Daoy (cell line): Measurements from ENCODE around the gene COG1. TPM values are rescaled to one million over a fixed set of nuclear protein-coding genes. Genes with fewer than 3 reads are reported as not detected.
A peak's percentile ranks its signal among the peaks of the same experiment; 100 is the strongest.

Experiments used
- DNase-seq: peaks from one replicate; pipeline ENCODE4 v3.0.0-alpha.2; 2015; ENCODE audit warnings: low read depth
- total RNA-seq: library from RNA; depleted of rRNA; stranded (reverse); fragments of >200 nt; shearing (Covaris generic); gene quantifications from 2 replicates; pipeline ENCODE4 v1.2.3, GENCODE V29; 2014

Gene COG1
- total RNA-seq, 1 experiment from 2014 or later: 15.9 TPM

DNA sequence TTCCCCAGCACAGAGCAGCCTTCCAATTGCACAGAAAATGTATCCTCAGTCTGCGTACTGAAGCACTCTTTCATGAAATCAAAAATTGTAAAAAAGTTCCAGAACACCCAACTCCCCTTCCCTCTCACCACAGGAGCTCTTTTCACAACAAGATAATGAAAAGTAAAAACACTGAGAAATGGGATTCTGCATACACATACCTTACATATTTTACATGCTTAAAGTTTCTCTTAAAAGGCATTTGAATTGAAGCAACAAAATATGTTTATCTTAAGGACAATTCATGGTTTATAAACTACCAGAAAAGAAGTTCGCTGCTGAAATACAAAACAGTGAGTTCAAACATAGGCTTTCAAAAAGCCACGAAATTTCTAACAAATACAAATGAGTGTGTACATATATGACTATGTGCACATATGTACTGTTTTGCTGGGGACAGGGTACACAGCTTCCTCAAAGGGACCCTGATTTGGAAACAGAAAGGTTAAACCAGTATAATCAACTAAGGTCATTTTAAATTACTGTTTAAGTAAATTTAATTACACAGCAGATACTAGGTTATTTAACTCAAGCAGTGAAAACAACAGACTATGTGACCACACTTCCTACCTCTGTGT is 33.8 kb downstream of the COG1 start:
- no peak for DNase-seq

GRCh38 chr17:73227379-73227778 is 34.5 kb downstream of the COG1 start:
- no peak for DNase-seq

- no peak for DNase-seq
Observed at GRCh38 chr17:73227944-73228343, 35.1 kb downstream of the COG1 start.

GRCh38 chr17:73228748-73229236 is 35.9 kb downstream of the COG1 start:
- DNase-seq: peak; percentile 79

DNA sequence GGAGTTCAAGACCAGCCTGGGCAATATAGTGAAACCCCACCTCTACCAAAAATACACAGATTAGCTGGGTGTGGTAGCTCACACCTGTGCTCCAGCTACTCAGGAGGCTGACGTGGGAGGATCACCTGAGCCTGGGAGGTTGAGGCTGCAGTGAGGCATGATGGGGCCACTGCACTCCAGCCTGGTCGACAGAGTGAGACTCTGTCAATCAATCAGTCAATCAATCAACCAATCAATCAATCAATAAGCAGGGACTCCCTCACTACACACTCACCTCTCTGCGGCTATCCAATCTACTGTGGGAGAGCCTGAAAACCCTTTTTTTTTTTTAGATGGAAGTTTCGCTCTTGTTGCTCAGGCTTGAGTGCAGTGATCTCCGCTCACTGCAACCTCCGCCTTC is 37.2 kb downstream of the COG1 start:
- no peak for DNase-seq

GRCh38 chr17:73231395-73231794 is 38.5 kb downstream of the COG1 start:
- peak; percentile 22 for DNase-seq

DNA sequence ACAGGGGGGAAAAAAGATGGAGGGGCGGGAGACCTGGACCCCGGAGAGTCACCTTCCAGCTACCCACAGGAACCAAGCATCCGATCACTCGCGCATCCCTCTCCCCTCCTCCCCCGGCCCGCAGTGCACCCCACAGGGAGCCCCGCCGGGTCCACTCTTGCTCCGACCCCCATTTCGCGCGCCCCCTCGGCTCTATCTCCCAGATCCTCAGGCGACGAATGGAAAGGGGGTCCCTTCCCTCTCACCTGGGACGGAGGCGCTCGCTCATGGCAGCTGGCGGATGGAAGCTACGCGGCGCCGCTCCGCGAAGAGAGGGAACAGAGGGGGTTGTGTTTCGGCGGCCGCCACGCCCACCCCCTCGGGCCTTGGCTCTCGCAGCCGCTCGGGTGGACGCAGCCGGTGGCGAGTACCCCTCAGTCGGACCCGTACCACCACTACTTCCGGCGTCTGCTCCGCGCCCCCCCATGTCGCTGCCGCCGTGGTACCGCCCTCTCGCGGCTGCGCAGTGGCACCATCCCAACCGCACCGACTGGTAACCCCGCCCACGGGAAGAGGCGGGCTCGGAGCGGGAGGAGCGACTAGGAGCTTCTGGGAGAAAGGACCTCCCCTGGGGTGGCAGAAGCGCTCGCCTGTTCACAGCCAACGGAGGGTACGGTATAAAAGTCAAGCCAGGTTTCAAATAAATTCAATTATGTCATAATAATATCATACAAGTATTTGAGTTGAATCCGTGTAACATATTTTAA is 39.2 kb downstream of the COG1 start:
- DNase-seq: peak; percentile 98

DNA sequence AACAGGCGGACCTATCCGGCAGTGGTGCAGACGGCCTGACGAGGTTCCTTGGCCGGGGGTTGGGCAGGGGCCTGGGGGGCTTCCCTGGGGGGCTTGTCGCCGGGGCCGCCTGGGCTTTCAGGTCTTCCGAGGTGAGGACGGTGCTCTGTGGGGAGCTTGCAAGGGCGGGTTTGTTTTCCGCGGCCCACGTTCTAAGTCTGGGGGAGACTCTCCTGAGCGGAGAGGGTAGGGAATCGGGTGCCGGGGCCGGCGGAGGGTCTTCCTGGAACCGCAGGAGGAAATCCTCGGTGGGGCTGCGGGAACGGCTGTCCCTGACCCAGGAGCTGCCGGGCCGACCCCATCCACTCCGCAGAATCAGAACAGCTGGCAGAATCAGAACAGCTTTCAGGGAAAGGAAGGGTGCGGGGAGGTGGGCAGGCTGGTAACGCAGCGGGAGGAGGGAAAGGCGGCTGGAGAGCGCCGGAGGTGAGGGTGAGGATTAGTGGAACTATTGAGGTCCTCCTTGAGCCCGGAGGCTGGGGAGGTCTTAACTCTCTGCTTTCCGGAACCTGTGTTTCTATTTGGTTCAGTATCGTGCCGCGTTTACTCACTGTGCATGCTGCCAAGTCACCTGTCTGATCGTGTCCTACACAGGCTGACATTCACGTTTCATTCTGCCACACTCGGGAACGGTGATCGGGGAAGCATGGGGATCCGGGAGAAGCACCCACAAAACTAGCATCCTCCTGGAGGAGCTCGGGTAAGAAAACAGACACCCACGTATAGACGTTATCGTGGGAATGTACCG is 39.9 kb downstream of the COG1 start:
- peak; percentile 38 for DNase-seq

DNA sequence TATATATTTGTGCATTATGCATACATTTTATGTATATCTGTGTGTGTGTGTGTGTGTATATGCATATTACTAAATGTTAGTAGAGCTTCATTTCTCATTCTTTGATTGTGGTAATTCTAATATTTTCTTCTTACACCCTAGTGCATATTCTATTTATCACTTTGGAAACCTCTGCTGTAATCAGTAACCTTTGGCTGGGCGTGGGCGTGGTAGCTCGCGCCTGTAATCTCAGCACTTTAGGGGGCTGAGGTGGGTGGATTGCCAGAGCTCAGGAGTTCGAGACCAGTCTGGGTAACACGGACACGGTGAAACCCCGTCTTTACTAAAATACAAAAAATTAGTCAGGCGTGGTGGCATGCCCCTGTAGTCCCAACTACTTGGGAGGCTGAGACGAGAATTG is 41.9 kb downstream of the COG1 start:
- no peak for DNase-seq

GRCh38 chr17:73237714-73238113 is 44.9 kb downstream of the COG1 start:
- no peak for DNase-seq

- DNase-seq: no peak
Observed at GRCh38 chr17:73240561-73240960, 47.7 kb downstream of the COG1 start.

DNA sequence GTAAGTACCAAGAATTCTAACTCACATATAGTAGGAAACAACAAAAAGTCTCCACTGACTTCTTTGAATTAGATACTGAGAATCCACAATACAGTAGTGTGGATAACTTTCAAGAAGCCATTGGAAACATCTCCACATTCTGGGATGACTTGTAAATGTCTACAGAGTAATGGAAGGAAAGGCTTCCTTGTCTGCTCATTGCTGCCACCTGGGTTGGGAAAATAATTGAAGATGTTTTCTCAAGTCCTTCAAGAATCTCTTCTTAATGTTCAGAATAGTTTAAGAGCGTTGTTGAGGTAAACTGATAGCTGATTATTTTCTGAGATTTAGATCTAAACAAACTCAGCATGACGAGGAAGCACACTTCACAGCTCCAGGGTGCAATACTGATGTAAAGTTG is 54.9 kb downstream of the COG1 start:
- no peak for DNase-seq

DNA sequence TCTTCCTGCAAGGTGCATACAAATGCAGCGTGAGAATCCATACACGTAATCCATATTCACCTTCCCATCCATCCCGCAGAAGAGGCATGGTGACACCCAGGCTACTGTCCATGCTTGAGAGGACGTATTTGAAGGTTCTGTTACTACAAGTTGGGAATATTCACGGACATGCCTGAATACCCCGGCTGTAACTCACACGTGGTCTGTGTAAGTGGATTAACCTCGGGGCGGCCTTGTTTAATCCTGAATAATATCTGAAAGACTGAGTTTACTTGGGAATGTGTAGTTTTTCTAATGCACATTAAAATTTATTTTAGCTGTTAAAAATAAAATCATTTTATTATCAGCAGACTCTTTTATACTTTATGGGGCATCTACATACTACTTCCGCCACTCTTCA is 55.7 kb downstream of the COG1 start:
- no peak for DNase-seq

DNA sequence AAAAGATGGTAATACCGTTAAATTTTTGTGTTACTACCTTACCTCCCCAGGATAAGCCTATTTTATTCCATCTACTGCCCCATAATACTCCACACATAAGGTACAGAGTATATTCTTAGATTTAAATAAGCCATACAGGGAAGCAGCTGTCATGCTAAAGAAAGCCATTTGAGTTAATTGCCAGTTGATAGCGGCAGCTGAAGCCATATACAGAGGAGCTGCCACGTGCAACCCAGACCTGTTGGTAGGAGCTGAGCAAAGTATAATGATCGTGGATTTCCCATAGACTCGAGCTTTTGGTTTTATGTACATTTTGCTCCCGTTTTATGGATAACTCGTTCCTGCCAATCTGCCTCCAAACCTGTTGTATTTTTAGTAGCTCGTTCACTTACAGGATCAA is 56.8 kb downstream of the COG1 start:
- no peak for DNase-seq

GRCh38 chr17:73250851-73251640 is 58.2 kb downstream of the COG1 start:
- no peak for DNase-seq

DNA sequence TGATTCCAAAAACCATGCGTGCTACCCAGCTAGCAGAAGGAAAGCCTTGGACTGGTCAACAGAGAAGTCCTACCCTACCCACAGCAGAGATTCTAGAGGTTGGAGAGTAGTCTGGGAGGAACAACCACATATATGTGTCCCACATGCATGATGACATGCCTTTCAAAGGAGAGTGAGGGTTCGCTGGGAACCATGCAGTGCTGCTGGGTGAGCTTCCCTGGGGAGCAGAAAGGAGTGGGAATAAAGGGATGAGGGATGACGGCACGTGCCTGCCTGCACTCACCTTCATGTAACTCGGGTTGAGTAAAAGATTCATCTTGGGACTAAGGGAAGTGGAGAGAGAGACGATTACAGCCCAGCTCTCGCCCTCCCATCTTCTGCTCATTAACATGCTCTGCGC is 59.0 kb downstream of the COG1 start:
- DNase-seq: no peak

DNA sequence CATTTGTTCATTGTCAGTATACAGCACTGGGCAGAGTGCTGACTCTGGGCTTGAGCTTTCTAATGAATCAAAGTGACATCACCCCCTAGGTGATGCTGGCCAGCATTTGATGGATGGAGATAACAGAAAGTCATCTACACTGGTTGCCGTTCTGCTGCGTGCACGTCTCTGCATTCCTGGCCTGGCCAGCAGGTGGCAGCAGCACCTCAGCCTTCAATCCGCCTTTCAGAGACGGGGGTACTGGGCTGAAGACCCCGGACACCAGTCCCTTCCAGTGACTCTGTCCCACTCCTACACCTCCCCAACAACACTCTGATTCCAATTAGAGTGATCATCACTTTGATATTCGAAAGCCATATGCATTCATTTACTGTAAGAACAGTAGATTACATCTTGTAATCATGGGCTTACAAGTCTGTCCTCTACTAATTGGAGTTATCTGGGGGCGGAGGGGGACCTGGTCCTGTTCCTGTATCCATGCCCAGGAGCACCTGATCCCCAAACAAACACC is 62.9 kb downstream of the COG1 start:
- DNase-seq: peak; percentile 57

DNA sequence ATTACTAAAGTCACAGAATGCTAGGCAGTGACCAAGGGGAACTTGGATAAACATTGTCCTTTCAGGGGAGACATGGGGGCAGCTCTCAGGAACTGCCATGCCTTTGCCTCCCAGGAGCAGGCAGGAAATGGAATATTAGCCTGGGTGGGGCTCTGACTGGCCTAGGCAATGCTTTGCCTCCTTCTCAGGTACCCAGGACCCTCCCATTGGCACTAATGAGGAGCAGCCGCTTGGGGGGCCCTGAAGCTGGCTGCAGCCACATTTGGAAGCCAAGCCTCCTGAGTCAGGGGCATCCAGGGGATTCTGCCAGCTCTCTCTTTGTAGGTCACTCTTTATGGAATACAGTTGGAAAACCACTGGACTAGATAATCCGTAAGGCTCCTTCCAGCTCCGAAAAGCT is 63.4 kb downstream of the COG1 start:
- DNase-seq: no peak

DNA sequence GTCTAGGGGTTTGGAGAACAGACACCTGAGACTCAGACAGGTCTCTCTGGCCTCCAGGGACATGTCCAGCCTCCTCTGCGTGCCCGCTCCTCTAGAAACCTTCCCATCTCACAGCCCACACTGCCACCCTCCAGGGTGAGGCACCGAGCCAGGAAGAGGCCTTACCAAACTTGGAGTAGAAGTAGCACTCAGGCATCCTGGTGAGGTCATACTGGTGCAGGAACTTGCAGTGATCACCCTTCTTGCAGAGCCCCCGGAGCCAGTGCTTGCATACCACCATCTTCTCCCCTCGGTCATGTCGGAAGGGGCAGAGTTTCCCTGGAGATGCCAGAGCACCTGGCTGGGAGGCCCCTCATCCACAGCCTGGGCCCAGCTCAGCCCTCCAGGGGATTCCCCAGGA is 64.7 kb downstream of the COG1 start:
- DNase-seq: peak; percentile 35
